Fibroblast of skin of abdomen (primary cell): ENCODE measurements around the gene ZNF891.

Experiments
- DNase-seq: peaks from one replicate; pipeline ENCODE4 v3.0.0-alpha.2; 2013

Gene ZNF891

DNA sequence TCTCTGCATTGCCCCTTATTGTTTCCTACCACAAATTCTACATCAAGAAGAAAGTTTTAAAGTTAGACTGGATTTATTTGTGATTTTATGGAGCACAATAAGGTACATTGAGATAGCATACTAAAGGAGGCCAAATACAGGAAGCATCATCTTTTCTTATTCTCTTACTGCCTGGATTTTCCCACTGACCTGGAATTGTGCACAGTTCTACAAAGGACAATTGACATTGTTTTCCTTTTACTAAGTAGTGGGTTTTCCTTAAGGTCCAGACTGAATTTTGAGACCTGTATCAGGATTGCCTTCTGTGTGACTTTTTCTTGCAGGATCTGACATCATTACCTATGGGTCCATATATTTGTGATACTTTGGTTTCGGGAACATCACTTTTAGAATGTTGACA is 68.1 kb downstream of the ZNF891 start:
- no peak for DNase-seq

DNA sequence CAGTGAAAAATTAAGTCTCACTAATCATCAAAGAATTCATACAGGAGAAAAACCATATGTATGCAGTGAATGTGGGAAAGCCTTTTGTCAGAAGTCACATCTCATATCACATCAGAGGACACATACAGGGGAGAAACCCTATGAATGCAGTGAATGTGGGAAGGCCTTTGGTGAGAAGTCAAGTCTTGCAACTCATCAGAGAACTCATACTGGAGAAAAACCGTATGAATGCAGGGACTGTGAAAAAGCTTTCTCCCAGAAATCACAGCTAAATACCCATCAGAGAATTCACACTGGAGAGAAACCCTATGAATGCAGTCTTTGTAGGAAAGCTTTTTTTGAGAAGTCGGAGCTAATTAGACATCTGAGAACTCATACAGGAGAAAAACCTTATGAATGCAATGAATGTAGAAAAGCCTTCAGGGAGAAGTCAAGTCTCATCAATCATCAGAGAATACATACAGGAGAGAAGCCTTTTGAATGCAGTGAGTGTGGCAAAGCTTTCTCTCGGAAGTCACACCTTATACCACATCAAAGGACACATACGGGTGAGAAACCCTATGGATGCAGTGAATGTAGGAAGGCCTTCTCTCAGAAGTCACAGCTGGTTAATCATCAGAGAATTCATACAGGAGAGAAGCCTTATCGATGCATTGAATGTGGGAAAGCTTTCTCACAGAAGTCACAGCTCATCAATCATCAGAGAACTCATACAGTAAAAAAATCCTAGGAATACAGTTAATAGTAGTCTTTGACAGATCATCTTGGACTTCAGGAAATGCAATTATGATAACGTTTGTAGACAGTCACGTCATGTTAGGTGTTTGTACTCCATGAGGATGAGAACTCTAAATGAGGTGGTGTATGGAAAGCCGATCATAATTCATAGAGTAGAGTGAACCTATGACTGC is 71.6 kb downstream of the ZNF891 start:
- no peak for DNase-seq

DNA sequence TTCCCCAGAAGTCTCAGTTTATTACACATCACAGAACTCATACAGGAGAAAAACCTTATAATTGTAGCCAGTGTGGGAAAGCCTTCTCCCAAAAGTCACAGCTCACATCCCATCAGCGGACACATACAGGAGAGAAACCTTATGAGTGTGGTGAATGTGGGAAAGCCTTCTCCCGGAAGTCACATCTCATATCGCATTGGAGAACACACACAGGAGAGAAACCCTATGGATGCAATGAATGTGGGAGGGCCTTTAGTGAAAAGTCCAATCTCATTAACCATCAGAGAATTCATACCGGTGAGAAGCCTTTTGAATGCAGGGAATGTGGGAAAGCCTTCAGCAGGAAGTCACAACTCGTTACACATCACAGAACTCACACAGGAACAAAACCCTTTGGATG is 72.6 kb downstream of the ZNF891 start:
- no peak for DNase-seq
